ENCODE data around the gene SYNGR3. TPM values are rescaled to one million over a fixed set of nuclear protein-coding genes. Genes with fewer than 3 reads are reported as not detected.

SYNGR3 gene
- total RNA-seq, 1 experiment from 2014 or later, result 11.9 TPM

- H3K14ac ChIP-seq (ENCODE audit: insufficient read depth, low read length), result no peak overlapping the region
- no peak overlapping the region for H3K18ac ChIP-seq (ENCODE audit: insufficient read length, low read depth, low read length)
- no peak overlapping the region for H3K23ac ChIP-seq (ENCODE audit: insufficient read length, low read depth, low read length)
- H3K9me3 ChIP-seq (ENCODE audit: control insufficient read depth, low read depth, low read length), result no peaks in the 10 kb centered on the region
- H2BK120ac ChIP-seq (ENCODE audit: low read depth, low read length, poor library complexity, severe bottlenecking), result no peak overlapping the region
- H3K27ac ChIP-seq (ENCODE audit: insufficient read length, low read depth, low read length), result no peak overlapping the region
- H3K4ac ChIP-seq (ENCODE audit: low read depth, low read length), result no peak overlapping the region
- H3K27me3 ChIP-seq (ENCODE audit: insufficient read depth, low read length), result peaks cover 14% of the 10 kb centered on the region; the same call in 1 of the 2 replicates
- H3K4me3 Mint-ChIP-seq, result peak overlapping the region in 1 of 2 experiments; percentile 40; a peak in 2 of 5 replicates
- peaks cover 0 to 6% of the 10 kb centered on the region in 2 experiments; a peak in 3 of 5 replicates for H3K9me3 Mint-ChIP-seq
- H3K56ac ChIP-seq (ENCODE audit: insufficient read length, low read depth, low read length), result no peak overlapping the region
- no peak overlapping the region for H2BK15ac ChIP-seq (ENCODE audit: low read depth, low read length)
- TF ChIP-seq, protein P1, sequence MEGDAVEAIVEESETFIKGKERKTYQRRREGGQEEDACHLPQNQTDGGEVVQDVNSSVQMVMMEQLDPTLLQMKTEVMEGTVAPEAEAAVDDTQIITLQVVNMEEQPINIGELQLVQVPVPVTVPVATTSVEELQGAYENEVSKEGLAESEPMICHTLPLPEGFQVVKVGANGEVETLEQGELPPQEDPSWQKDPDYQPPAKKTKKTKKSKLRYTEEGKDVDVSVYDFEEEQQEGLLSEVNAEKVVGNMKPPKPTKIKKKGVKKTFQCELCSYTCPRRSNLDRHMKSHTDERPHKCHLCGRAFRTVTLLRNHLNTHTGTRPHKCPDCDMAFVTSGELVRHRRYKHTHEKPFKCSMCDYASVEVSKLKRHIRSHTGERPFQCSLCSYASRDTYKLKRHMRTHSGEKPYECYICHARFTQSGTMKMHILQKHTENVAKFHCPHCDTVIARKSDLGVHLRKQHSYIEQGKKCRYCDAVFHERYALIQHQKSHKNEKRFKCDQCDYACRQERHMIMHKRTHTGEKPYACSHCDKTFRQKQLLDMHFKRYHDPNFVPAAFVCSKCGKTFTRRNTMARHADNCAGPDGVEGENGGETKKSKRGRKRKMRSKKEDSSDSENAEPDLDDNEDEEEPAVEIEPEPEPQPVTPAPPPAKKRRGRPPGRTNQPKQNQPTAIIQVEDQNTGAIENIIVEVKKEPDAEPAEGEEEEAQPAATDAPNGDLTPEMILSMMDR (conservative IDR thresholded peaks at IDR 0.05), result no peak
- H2BK20ac ChIP-seq (ENCODE audit: low read depth, low read length, poor library complexity, severe bottlenecking), result no peak overlapping the region
- no peak overlapping the region for H2BK12ac ChIP-seq (ENCODE audit: insufficient read length, low read depth, low read length)
- no peak for DNase-seq
- no peaks in the 10 kb centered on the region for H4K20me1 ChIP-seq (ENCODE audit: control insufficient read depth, insufficient read depth, insufficient read length)
- WGBS (ENCODE audit: extremely low coverage, insufficient read length, low lambda C conversion rate), result no CpG with 5 or more reads among the region's 14 CpGs
- H3K9ac ChIP-seq (ENCODE audit: extremely low read depth, insufficient read length, low read length), result no peak overlapping the region
- no peak overlapping the region for H4K91ac ChIP-seq (ENCODE audit: insufficient read length, low read depth, low read length)
- no peak overlapping the region for H3K4me2 ChIP-seq (ENCODE audit: insufficient read depth, insufficient read length, low read length)
- peaks cover 11% of the 10 kb centered on the region for H3K23me2 ChIP-seq (ENCODE audit: insufficient read length, low read depth, low read length, poor library complexity, severe bottlenecking)
- no peak overlapping the region for H2AFZ ChIP-seq (ENCODE audit: low read length)
- H4K8ac ChIP-seq (replicated peaks; ENCODE audit: insufficient read length, low read depth, low read length), result no peak overlapping the region
- H3T11ph ChIP-seq (ENCODE audit: low read length), result no peak overlapping the region
- H2BK5ac ChIP-seq (ENCODE audit: insufficient read length, low read length), result no peak overlapping the region
- H3K4me1 Mint-ChIP-seq, result peaks cover 14 to 16% of the 10 kb centered on the region in 2 experiments
- no peak overlapping the region for H3K27ac Mint-ChIP-seq
- H3K36me3 Mint-ChIP-seq (ENCODE audit: insufficient read depth in 1 of 3, low read depth in 3 of 3), result no peaks in the 10 kb centered on the region
- H3K79me2 ChIP-seq (ENCODE audit: insufficient read depth, low read length), result no peaks in the 10 kb centered on the region
- peaks cover 60% of the 10 kb centered on the region for H3K27me3 Mint-ChIP-seq (ENCODE audit: low read depth)
- no peaks in the 10 kb centered on the region for H3K79me1 ChIP-seq (ENCODE audit: insufficient read depth, low read depth, low read length, poor library complexity, severe bottlenecking)
- H4K5ac ChIP-seq (ENCODE audit: insufficient read length, low read depth, low read length), result no peak overlapping the region
- no peak overlapping the region for H2AK5ac ChIP-seq (ENCODE audit: insufficient read length, low read length)
- no peaks in the 10 kb centered on the region; the same call in 1 of the 2 replicates for H3K4me1 ChIP-seq (ENCODE audit: insufficient read depth, low read length)
Observed at GRCh38 chr16:2025251-2025650, 35.5 kb downstream of the SYNGR3 start.
